Measurements from ENCODE around the gene ARHGEF4.

The ARHGEF4 gene

GRCh38 chr2:130890941-130891669 is 54.4 kb downstream of the ARHGEF4 start:
- no peak overlapping the region for H3K4me3 ChIP-seq (ENCODE audit: control insufficient read depth, low read depth, low read length)
- no peak for DNase-seq (ENCODE audit: low read depth)
- TF ChIP-seq CTCF (IDR thresholded peaks at IDR 0.05; ENCODE audit: control insufficient read depth, insufficient read depth, low read depth, low read length, missing control alignments), result no peak

DNA sequence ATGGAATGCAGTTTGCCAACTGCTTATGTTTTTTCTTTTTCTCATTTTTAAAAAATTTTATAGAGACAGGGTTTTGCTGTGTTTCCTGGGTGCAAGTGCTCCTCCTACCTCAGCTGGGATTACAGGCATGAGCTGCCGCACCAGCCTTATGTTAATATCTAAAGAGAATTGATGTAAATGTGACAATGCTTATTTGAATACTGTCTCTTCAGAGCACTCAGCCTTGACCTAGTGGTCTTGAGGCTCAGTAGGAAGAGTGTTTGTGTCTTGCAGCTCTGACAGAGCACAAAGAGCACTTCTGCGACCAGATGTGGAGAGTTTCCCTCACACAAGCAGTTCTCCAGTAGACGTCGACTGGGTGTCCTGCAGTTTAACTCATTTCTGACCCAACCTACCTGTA is 55.3 kb downstream of the ARHGEF4 start:
- no peak overlapping the region for H3K4me3 ChIP-seq (ENCODE audit: control insufficient read depth, low read depth, low read length)
- DNase-seq (ENCODE audit: low read depth), result no peak
- no peak for TF ChIP-seq CTCF (IDR thresholded peaks at IDR 0.05; ENCODE audit: control insufficient read depth, insufficient read depth, low read depth, low read length, missing control alignments)

- no peak overlapping the region for H3K4me3 ChIP-seq (ENCODE audit: control insufficient read depth, low read depth, low read length)
- no peak for TF ChIP-seq CTCF (IDR thresholded peaks at IDR 0.05; ENCODE audit: control insufficient read depth, insufficient read depth, low read depth, low read length, missing control alignments)
- no peak for DNase-seq (ENCODE audit: low read depth)
Observed at GRCh38 chr2:130892793-130893785, 56.4 kb downstream of the ARHGEF4 start.

DNA sequence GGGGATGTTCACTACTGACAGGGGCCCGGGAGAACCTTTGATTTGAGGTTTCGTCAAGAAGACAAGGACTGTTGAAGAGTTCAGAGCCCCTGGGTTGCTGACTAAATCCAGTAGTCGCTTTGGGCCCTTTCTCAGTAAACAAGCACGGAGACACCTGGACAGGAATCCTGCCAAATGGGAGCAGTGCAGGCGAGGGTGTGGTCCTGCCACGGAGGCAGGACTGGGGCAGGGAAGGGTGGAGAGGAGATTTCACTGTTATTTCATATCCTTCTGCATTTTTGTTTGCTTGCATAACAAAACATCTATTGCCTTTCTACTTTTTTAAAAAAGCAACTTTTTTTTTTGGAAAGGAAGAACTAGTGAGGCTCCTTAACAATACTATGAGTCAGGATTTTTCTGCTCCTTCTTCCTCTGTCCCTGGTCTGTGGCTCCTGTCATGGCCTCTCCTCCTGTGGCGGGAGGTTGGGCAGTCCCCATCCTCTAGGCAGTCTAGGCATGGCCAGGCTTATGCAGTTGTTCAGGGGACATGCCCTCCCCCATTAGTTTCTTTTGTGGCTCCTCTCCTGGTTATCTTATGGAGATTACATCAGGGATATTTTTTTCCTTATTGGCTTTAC is 57.7 kb downstream of the ARHGEF4 start:
- no peak for TF ChIP-seq CTCF (IDR thresholded peaks at IDR 0.05; ENCODE audit: control insufficient read depth, insufficient read depth, low read depth, low read length, missing control alignments)
- DNase-seq (ENCODE audit: low read depth), result no peak
- no peak overlapping the region for H3K4me3 ChIP-seq (ENCODE audit: control insufficient read depth, low read depth, low read length)

DNA sequence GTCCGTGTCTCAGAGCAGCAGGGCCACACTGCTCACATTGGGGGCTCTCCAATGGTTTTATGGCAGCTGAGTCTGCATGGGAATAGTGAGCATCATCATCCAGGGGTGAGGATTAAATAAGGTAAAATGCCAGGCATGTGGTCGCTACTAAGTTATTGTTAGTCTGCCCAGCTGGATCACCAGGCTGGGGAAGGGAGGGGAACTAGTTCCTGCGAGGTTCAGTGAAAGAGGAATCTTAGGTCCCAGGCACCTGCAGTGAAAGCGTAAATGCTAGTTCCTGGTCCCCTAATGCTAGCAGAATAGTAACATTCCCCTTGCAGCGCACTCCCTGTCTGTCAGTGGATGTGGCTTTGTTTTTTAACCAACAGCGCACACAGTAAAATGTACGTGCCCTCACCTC is 60.1 kb downstream of the ARHGEF4 start:
- TF ChIP-seq CTCF (IDR thresholded peaks at IDR 0.05; ENCODE audit: control insufficient read depth, insufficient read depth, low read depth, low read length, missing control alignments), result no peak
- H3K4me3 ChIP-seq (ENCODE audit: control insufficient read depth, low read depth, low read length), result no peak overlapping the region
- DNase-seq (ENCODE audit: low read depth), result no peak

GRCh38 chr2:130898553-130898952 is 61.8 kb downstream of the ARHGEF4 start:
- no peak for TF ChIP-seq CTCF (IDR thresholded peaks at IDR 0.05; ENCODE audit: control insufficient read depth, insufficient read depth, low read depth, low read length, missing control alignments)
- no peak overlapping the region for H3K4me3 ChIP-seq (ENCODE audit: control insufficient read depth, low read depth, low read length)
- DNase-seq (ENCODE audit: low read depth), result no peak
